Right cardiac atrium (tissue), 5 donors: Measurements from ENCODE around the gene HTR3A. TPM values are rescaled to one million over a fixed set of nuclear protein-coding genes. Genes with fewer than 3 reads are reported as not detected.

Experiments
- ATAC-seq, 2 donors: fragments of 200-7000 bp; cut with Tn5 transposase; one replicate each; pipeline versions ENCODE4 v1.8.0 to v1.9.1; 2020; ENCODE audit warnings: moderate library complexity in 2 of 2, mild to moderate bottlenecking in 1 of 2
- DNase-seq, 3 donors: peaks; one replicate each; pipeline ENCODE4 v3.0.0-alpha.2; 2020
- H3K27ac ChIP-seq: one replicate; pipeline ENCODE4 v1.5.1; 2013; ENCODE audit warnings: mild to moderate bottlenecking, low read length, control low read depth, moderate library complexity
- H3K27me3 ChIP-seq: one replicate; pipeline ENCODE4 v1.6.1; 2013; ENCODE audit not compliant: control insufficient read depth, insufficient read depth
- H3K4me1 ChIP-seq: one replicate; pipeline ENCODE4 v1.6.1; 2013; ENCODE audit warnings: low read length; ENCODE audit not compliant: control insufficient read depth, insufficient read depth
- H3K4me3 ChIP-seq: one replicate; pipeline ENCODE4 v1.5.1; 2013; ENCODE audit warnings: low read length, control low read depth
- H3K9me3 ChIP-seq: one replicate; pipeline ENCODE4 v1.6.1; 2013; ENCODE audit warnings: low read length; ENCODE audit not compliant: control insufficient read depth
- WGBS: extraction: QIAGEN DNeasy Blood & Tissue Kit; methylation state at CpG from one replicate; pipeline ENCODE4 v1.1.7; 2013; 5-methylcytosine and 5-hydroxymethylcytosine counted together
- intact Hi-C, 4 donors: fragments of 100-400 bp; cut with DNase I; formaldehyde crosslinking; loops; one replicate each; pipeline versions ENCODE4 v1.11.0 to v1.14.0; 2022 to 2023
- polyA plus RNA-seq: library from polyadenylated mRNA; stranded (reverse); fragments of 200-250 nt; gene quantifications from one replicate; pipeline ENCODE4 v1.2.3, GENCODE V29; 2013
- total RNA-seq, 4 donors: library from RNA; stranded (reverse); fragmentation: NEBNext Ultra II Directional; extraction: Animal tissue kit (Norgen Biotek cat#: 25700); gene quantifications; one replicate each; pipeline ENCODE4 v1.2.1, GENCODE V29; 2021
- donor health status: healthy with polysubstance abuse.
- donor health status: DM: no; HTN: yes; CAD: no.
- donor health status: DM: no; HTN: no; CAD: no.
- donor health status: DM: no; HTN: yes; CAD: no; lungs with severe emphysema.
- donor health status: DM: yes; HTN: yes; CAD: no.

The HTR3A gene
- total and polyA plus RNA-seq, 5 donors, result 0.09 TPM; not detected in 4

DNA sequence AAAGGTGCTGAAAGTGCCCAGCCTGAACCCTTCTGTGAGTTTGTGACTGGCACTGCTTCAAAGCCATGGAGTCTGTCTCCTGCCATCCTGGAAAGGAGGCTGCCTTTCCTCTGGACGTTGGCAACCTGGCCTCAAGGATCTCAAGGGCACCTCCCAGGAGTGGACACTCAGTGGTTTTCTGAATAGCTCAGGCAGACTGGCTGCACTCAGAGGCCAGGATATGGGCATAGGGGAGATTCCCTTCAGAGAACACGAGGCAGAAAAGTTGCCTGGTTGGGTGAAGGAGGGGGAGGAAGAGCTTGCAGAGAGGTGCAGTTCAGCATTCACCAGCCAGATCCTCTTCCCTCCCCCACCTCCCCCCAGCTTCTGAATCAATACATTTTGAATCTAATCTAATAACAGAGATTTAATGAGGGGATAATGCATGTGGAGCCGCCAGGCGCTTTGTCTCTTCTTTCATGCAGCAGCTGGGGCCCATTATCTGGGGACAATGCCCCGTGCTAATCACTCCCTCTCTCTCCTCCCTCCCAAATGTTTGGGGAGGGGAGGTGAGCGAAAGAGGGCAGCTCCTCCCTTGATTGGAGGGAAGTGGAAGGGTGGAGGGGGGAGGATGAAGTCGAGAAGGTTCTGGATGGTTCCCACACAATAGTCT, 17.7 kb downstream of the HTR3A start:
- no peak for ATAC-seq
- Histone ChIP-seq H3K4me1 (no peaks in the 10 kb centered on the region), H3K4me3 (no peak overlapping the region), H3K9me3 (no peaks in the 10 kb centered on the region), H3K27ac (no peak overlapping the region), H3K27me3 (no peaks in the 10 kb centered on the region)
- 23% methylated on average over 7 of the region's 7 CpGs for WGBS
- intact Hi-C loops, result loop anchor here in 2 of 4 donors (10.0 kb wide), 2 partner anchors 98 to 272 kb away; no protein-coding TSS in a partner anchor
- no peak for DNase-seq

DNA sequence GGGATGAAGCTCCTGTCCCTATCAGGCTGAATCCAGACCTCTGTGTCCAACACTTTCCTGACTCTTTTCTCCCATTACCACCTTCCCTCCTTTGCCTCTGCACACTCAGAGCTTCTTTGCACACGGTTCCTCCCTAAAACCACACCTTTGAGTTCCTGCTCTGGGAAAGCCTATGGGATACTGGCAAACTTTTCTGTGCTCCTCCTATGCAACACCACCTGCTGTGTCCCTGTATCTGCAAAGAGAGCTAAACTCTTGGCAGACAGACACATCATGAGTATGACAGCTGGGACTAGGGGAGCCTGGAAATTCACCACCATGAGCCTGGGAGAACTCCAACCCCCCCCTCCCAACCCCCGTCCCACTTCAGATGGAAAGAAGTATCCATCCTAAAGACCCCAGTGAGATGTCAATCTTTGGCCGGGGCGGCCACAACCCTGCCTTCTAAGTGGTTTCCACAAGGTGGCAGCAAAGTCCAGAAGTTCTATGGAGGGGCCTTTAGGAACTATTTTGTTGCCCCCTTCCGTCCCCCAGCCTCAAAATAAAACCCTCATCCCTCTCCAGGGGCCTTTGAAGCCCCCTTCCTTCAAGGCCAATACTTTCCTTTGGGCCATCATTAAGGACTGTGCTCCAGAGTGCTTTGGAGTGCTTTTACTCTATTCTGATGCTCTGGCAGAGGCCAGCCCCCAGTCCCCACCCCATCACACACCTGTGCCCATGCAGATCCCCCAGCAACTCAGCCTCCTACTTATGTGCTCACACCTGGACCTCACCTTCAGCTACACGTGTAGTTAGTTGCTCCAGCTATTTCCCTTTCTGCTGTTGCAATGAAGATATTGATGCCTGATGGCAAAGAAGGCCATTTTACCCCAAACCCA, 19.4 kb downstream of the HTR3A start:
- H3K4me1 ChIP-seq, result no peaks in the 10 kb centered on the region
- H3K9me3 ChIP-seq, result no peaks in the 10 kb centered on the region
- intact Hi-C loops, result loop anchor here in 3 of 4 donors (2.0 to 10.0 kb wide), 4 partner anchors 100 to 270 kb away; no protein-coding TSS in a partner anchor
- WGBS, result 4% methylated on average over 6 of the region's 6 CpGs
- ATAC-seq, result peak in 1 of 2 donors; percentile 26
- H3K4me3 ChIP-seq, result no peak overlapping the region
- peak in 1 of 3 donors; percentile 58 for DNase-seq
- H3K27me3 ChIP-seq, result no peaks in the 10 kb centered on the region
- no peak overlapping the region for H3K27ac ChIP-seq

DNA sequence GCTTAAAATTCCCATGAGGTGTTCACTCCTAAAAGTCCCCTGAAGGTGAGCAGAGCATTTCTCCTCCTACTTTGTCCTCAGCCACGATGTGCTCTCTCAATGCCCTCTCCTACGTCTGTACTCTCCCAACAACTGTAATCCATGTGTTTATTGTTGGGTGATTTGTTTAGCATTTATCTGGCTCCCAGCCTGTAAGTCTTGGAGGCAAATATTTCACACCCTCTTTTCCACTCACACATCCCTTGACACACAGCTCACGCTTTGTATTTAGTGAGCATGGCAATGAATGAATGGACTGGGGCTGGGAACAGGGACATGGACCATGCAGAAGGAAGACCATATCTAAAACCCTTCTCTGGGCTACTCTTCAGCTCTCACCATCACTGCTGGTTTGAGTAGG, 22.6 kb downstream of the HTR3A start:
- 31% methylated on average over 3 of the region's 3 CpGs for WGBS
- no peaks in the 10 kb centered on the region for H3K9me3 ChIP-seq
- intact Hi-C loops, result loop anchor here in 3 of 4 donors (2.0 to 10.0 kb wide), 3 partner anchors 103 to 267 kb away; no protein-coding TSS in a partner anchor
- no peak overlapping the region for H3K27ac ChIP-seq
- H3K4me3 ChIP-seq, result no peak overlapping the region
- no peaks in the 10 kb centered on the region for H3K4me1 ChIP-seq
- no peaks in the 10 kb centered on the region for H3K27me3 ChIP-seq
- ATAC-seq (peak; percentile 57 to 63), DNase-seq (no peak)

GRCh38 chr11:113998574-113998973, 23.7 kb downstream of the HTR3A start:
- intact Hi-C loops, result loop anchor here in 2 of 4 donors (10.0 kb wide), 2 partner anchors 104 to 266 kb away; no protein-coding TSS in a partner anchor
- Histone ChIP-seq H3K9me3 (no peaks in the 10 kb centered on the region), H3K4me1 (no peaks in the 10 kb centered on the region), H3K27ac (no peak overlapping the region), H3K27me3 (no peaks in the 10 kb centered on the region), H3K4me3 (no peak overlapping the region)
- 29% methylated on average over 4 of the region's 4 CpGs for WGBS
- no peak for DNase-seq
- no peak for ATAC-seq

GRCh38 chr11:114000526-114000925, 25.6 kb downstream of the HTR3A start:
- H3K9me3 ChIP-seq, result no peaks in the 10 kb centered on the region
- H3K27ac ChIP-seq, result no peak overlapping the region
- intact Hi-C loops, result no loop called here
- WGBS, result 81% methylated on average over 4 of the region's 4 CpGs
- H3K4me3 ChIP-seq, result no peak overlapping the region
- no peaks in the 10 kb centered on the region for H3K27me3 ChIP-seq
- DNase-seq (no peak), ATAC-seq (no peak)
- H3K4me1 ChIP-seq, result no peaks in the 10 kb centered on the region

DNA sequence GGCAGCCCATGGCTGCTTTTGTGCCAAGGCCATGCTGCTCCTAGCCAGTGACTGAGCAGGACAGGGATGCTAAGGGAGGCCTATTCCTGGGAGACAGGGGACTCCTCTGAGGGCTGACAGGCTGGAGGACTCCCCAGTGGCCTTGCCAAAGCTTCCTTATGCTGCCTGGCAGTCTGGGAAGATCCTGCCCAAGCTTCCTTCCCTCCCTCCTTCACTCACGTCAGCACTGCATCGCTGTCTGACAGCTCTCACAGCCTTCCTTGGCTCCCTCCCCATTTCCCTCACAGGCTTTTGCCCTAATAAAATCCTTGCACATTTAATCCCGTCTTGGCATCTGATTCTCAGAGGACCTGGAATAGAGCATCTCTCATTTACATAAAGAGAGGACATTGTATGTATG, 26.5 kb downstream of the HTR3A start:
- WGBS, result 26% methylated on average over 3 of the region's 3 CpGs

GRCh38 chr11:114008331-114008730, 33.4 kb downstream of the HTR3A start:
- ATAC-seq, result no peak
- intact Hi-C loops, result no loop called here
- H3K4me3 ChIP-seq, result no peak overlapping the region
- DNase-seq, result no peak
- 60% methylated on average over 4 of the region's 4 CpGs for WGBS
- H3K9me3 ChIP-seq, result no peaks in the 10 kb centered on the region
- no peak overlapping the region for H3K27ac ChIP-seq
- no peaks in the 10 kb centered on the region for H3K4me1 ChIP-seq
- H3K27me3 ChIP-seq, result no peaks in the 10 kb centered on the region

More for the DNA sequence above, 26.5 kb downstream of the HTR3A start:
- H3K4me3 ChIP-seq, result no peak overlapping the region
- intact Hi-C loops, result no loop called here
- H3K27ac ChIP-seq, result no peak overlapping the region
- H3K9me3 ChIP-seq, result no peaks in the 10 kb centered on the region
- DNase-seq (no peak), ATAC-seq (no peak)
- no peaks in the 10 kb centered on the region for H3K27me3 ChIP-seq
- no peaks in the 10 kb centered on the region for H3K4me1 ChIP-seq

- H3K27me3 ChIP-seq, result no peaks in the 10 kb centered on the region
- 46% methylated on average over 4 of the region's 4 CpGs for WGBS
- H3K27ac ChIP-seq, result no peak overlapping the region
- H3K4me1 ChIP-seq, result no peaks in the 10 kb centered on the region
- no peaks in the 10 kb centered on the region for H3K9me3 ChIP-seq
- ATAC-seq (peak in 1 of 2 donors; percentile 34), DNase-seq (no peak)
- no peak overlapping the region for H3K4me3 ChIP-seq
- intact Hi-C loops, result no loop called here
Observed at GRCh38 chr11:114010931-114011330, 36.0 kb downstream of the HTR3A start.

GRCh38 chr11:114011443-114011842, 36.5 kb downstream of the HTR3A start:
- no peak for DNase-seq
- Histone ChIP-seq H3K27me3 (no peaks in the 10 kb centered on the region), H3K9me3 (no peaks in the 10 kb centered on the region), H3K4me1 (no peaks in the 10 kb centered on the region), H3K27ac (no peak overlapping the region), H3K4me3 (no peak overlapping the region)
- intact Hi-C loops, result no loop called here
- 60% methylated on average over 2 of the region's 2 CpGs for WGBS
- ATAC-seq, result no peak

- no peak for DNase-seq
- intact Hi-C loops, result no loop called here
- Histone ChIP-seq H3K27me3 (no peaks in the 10 kb centered on the region), H3K4me3 (no peak overlapping the region), H3K4me1 (no peaks in the 10 kb centered on the region), H3K9me3 (no peaks in the 10 kb centered on the region), H3K27ac (no peak overlapping the region)
- ATAC-seq, result no peak
- WGBS, result 56% methylated on average over 6 of the region's 6 CpGs
Observed at GRCh38 chr11:114015117-114015516, 40.2 kb downstream of the HTR3A start.

DNA sequence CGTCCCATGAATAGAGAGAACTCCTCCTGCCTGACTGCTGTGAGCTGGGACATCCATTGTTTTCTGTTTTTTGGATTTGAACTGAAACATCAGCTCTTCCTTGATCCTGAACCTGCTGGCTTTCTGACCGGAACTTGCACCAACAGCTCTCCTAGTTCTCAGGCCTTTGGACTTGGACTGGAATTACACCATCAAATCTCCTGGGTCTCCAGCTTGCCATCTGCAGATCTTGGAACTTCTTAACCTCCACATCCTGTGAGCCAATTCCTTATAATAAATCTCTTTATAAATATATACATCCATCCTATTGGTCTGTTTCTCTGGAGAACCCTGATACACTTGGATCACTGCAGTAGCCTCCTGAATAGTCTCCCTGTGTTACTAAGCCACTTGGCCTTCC, 42.1 kb downstream of the HTR3A start:
- Histone ChIP-seq H3K4me1 (no peaks in the 10 kb centered on the region), H3K27ac (no peak overlapping the region), H3K27me3 (no peaks in the 10 kb centered on the region), H3K4me3 (no peak overlapping the region), H3K9me3 (no peaks in the 10 kb centered on the region)
- 88% methylated on average over 2 of the region's 2 CpGs for WGBS
- ATAC-seq, result no peak
- intact Hi-C loops, result no loop called here
- DNase-seq, result no peak
